COR-L47 (cell line): ENCODE results near the gene CHRM5.
"Not testable (repeated sequence)": the region's sequence is repeated elsewhere in the genome, so short reads cannot be mapped to it uniquely, and the experiment has no call there.

Experiments
- DNase-seq: peaks from one replicate; lab custom pipeline; 2025; lab: John Stamatoyannopoulos, UW

Gene CHRM5

GRCh38 chr15:34043391-34043790 is 75.1 kb downstream of the CHRM5 start:
- DNase-seq = no peak

GRCh38 chr15:34043813-34044212 is 75.5 kb downstream of the CHRM5 start:
- DNase-seq = no peak

- no peak for DNase-seq
These were observed 78.3 kb downstream of the CHRM5 start for GRCh38 chr15:34046471-34047145.

GRCh38 chr15:34047893-34048775 is 79.8 kb downstream of the CHRM5 start:
- DNase-seq = no peak

GRCh38 chr15:34049112-34049511 is 80.8 kb downstream of the CHRM5 start:
- no peak for DNase-seq

- not testable (repeated sequence) for DNase-seq
These were observed 82.1 kb downstream of the CHRM5 start for GRCh38 chr15:34050385-34050784.

- no peak for DNase-seq
These were observed 85.9 kb downstream of the CHRM5 start for GRCh38 chr15:34054081-34054707.

GRCh38 chr15:34055868-34056595 is 87.7 kb downstream of the CHRM5 start:
- DNase-seq = no peak

GRCh38 chr15:34056911-34057310 is 88.6 kb downstream of the CHRM5 start:
- DNase-seq = no peak

- DNase-seq = no peak
These were observed 91.2 kb downstream of the CHRM5 start for GRCh38 chr15:34059476-34059875.

GRCh38 chr15:34059946-34060345 is 91.6 kb downstream of the CHRM5 start:
- no peak for DNase-seq

GRCh38 chr15:34064438-34064837 is 96.1 kb downstream of the CHRM5 start:
- DNase-seq = no peak

- no peak for DNase-seq
These were observed 97.0 kb downstream of the CHRM5 start for GRCh38 chr15:34065261-34065660.

GRCh38 chr15:34065941-34066340 is 97.6 kb downstream of the CHRM5 start:
- no peak for DNase-seq

- DNase-seq = no peak
These were observed 101.7 kb downstream of the CHRM5 start for GRCh38 chr15:34070003-34070402.

- DNase-seq = no peak
These were observed 108.5 kb downstream of the CHRM5 start for GRCh38 chr15:34076785-34077184.

- no peak for DNase-seq
These were observed 110.6 kb downstream of the CHRM5 start for GRCh38 chr15:34078900-34079299.

GRCh38 chr15:34079904-34080303 is 111.6 kb downstream of the CHRM5 start:
- DNase-seq = no peak

- no peak for DNase-seq
These were observed 115.8 kb downstream of the CHRM5 start for GRCh38 chr15:34084086-34084485.

GRCh38 chr15:34085746-34086145 is 117.4 kb downstream of the CHRM5 start:
- no peak for DNase-seq

GRCh38 chr15:34099914-34100313 is 131.6 kb downstream of the CHRM5 start:
- no peak for DNase-seq
